Ascending aorta (tissue), 2 donors: ENCODE data around the gene ABI3. TPM values are rescaled to one million over a fixed set of nuclear protein-coding genes. Genes with fewer than 3 reads are reported as not detected.

Experiments
- DNase-seq, 2 donors: peaks; one replicate each; pipeline ENCODE4 v3.0.0-alpha.2; 2019; ENCODE audit warnings: low spot score in 2 of 2
- H3K27ac ChIP-seq, 2 donors: fragments of 200-600 bp; sonication (generic); one replicate each; pipeline ENCODE4 v1.5.1; 2016 to 2017; ENCODE audit warnings: mild to moderate bottlenecking in 1 of 2
- H3K27me3 ChIP-seq: fragments of 200-600 bp; sonication (generic); one replicate; pipeline ENCODE4 v1.5.1; 2017
- H3K36me3 ChIP-seq, 2 donors: fragments of 200-600 bp; sonication (generic); one replicate each; pipeline ENCODE4 v1.5.1; 2016
- H3K4me1 ChIP-seq, 2 donors: fragments of 200-600 bp; sonication (generic); one replicate each; pipeline ENCODE4 v1.5.1; 2016 to 2017; ENCODE audit warnings: mild to moderate bottlenecking in 1 of 2
- H3K4me3 ChIP-seq, 2 donors: fragments of 200-600 bp; sonication (generic); one replicate each; pipeline ENCODE4 v1.5.1; 2016 to 2017; ENCODE audit warnings: mild to moderate bottlenecking in 1 of 2
- H3K9me3 ChIP-seq, 2 donors: fragments of 200-600 bp; sonication (generic); one replicate each; pipeline ENCODE4 v1.5.1; 2016
- CTCF ChIP-seq, 3 experiments: fragments of 200-600 bp in 2 of 3; fragments of 450-650 bp in 1 of 3; sonication (generic) in 2 of 3; IDR thresholded peaks; one replicate each; pipeline ENCODE4 v1.5.1; 2016 to 2019; ENCODE audit warnings: antibody characterized with exemption in 3 of 3, mild to moderate bottlenecking in 1 of 3, moderate library complexity in 1 of 3
- intact Hi-C: fragments of 100-400 bp; cut with DNase I; formaldehyde crosslinking; loops from one replicate; pipeline ENCODE4 v1.15.1; 2023
- total RNA-seq: library from RNA; depleted of rRNA; stranded (reverse); fragments of >200 nt; gene quantifications from one replicate; pipeline ENCODE4 v1.1.0, GENCODE V29; 2016

ABI3 gene
- total RNA-seq, 1 donor from 2014 or later, result 35.1 TPM

- no peaks in the 10 kb centered on the region for H3K36me3 ChIP-seq
- intact Hi-C loops, result no loop called here
- no peaks in the 10 kb centered on the region for H3K27me3 ChIP-seq
- no peak overlapping the region for H3K27ac ChIP-seq
- no peak overlapping the region for H3K4me3 ChIP-seq
- DNase-seq, result no peak
- H3K9me3 ChIP-seq, result no peaks in the 10 kb centered on the region
- no peak for TF ChIP-seq CTCF (IDR thresholded peaks at IDR 0.05)
- H3K4me1 ChIP-seq, result no peaks in the 10 kb centered on the region
Measured at GRCh38 chr17:49235896-49236295, 25.4 kb downstream of the ABI3 start.

- no peak for DNase-seq
- intact Hi-C loops, result no loop called here
- Histone ChIP-seq H3K9me3 (no peaks in the 10 kb centered on the region), H3K4me3 (no peak overlapping the region), H3K27me3 (no peaks in the 10 kb centered on the region), H3K27ac (no peak overlapping the region), H3K4me1 (no peaks in the 10 kb centered on the region), H3K36me3 (no peaks in the 10 kb centered on the region)
- TF ChIP-seq CTCF (IDR thresholded peaks at IDR 0.05), result no peak
Measured at GRCh38 chr17:49239963-49240362, 29.5 kb downstream of the ABI3 start.

GRCh38 chr17:49240619-49241018, 30.1 kb downstream of the ABI3 start:
- H3K27ac ChIP-seq, result no peak overlapping the region
- H3K4me1 ChIP-seq, result no peaks in the 10 kb centered on the region
- no peaks in the 10 kb centered on the region for H3K27me3 ChIP-seq
- no peaks in the 10 kb centered on the region for H3K9me3 ChIP-seq
- no peak for DNase-seq
- intact Hi-C loops, result no loop called here
- H3K36me3 ChIP-seq, result no peaks in the 10 kb centered on the region
- TF ChIP-seq CTCF (IDR thresholded peaks at IDR 0.05), result no peak
- H3K4me3 ChIP-seq, result no peak overlapping the region

GRCh38 chr17:49241040-49241439, 30.5 kb downstream of the ABI3 start:
- Histone ChIP-seq H3K36me3 (no peaks in the 10 kb centered on the region), H3K4me3 (no peak overlapping the region), H3K27me3 (no peaks in the 10 kb centered on the region), H3K9me3 (no peaks in the 10 kb centered on the region), H3K27ac (no peak overlapping the region), H3K4me1 (no peaks in the 10 kb centered on the region)
- DNase-seq, result no peak
- intact Hi-C loops, result no loop called here
- no peak for TF ChIP-seq CTCF (IDR thresholded peaks at IDR 0.05)

- intact Hi-C loops, result no loop called here
- no peak overlapping the region for H3K27ac ChIP-seq
- no peaks in the 10 kb centered on the region for H3K9me3 ChIP-seq
- H3K4me1 ChIP-seq, result no peaks in the 10 kb centered on the region
- H3K4me3 ChIP-seq, result no peak overlapping the region
- no peak for DNase-seq
- H3K27me3 ChIP-seq, result no peaks in the 10 kb centered on the region
- TF ChIP-seq CTCF (IDR thresholded peaks at IDR 0.05), result no peak
- no peaks in the 10 kb centered on the region for H3K36me3 ChIP-seq
Measured at GRCh38 chr17:49241692-49242397, 31.3 kb downstream of the ABI3 start.

- Histone ChIP-seq H3K4me3 (no peak overlapping the region), H3K4me1 (no peaks in the 10 kb centered on the region), H3K27ac (no peak overlapping the region), H3K9me3 (no peaks in the 10 kb centered on the region), H3K36me3 (no peaks in the 10 kb centered on the region), H3K27me3 (no peaks in the 10 kb centered on the region)
- intact Hi-C loops, result no loop called here
- no peak for TF ChIP-seq CTCF (IDR thresholded peaks at IDR 0.05)
- no peak for DNase-seq
Measured at GRCh38 chr17:49242813-49243212, 32.3 kb downstream of the ABI3 start.
